Thyroid gland (tissue), 4 donors: ENCODE measurements around the gene SERPINB6. TPM values are rescaled to one million over a fixed set of nuclear protein-coding genes. Genes with fewer than 3 reads are reported as not detected.
"Not testable (repeated sequence)": the region's sequence is repeated elsewhere in the genome, so short reads cannot be mapped to it uniquely, and the experiment has no call there.

Experiments
- DNase-seq, 2 donors: peaks; one replicate each; pipeline ENCODE4 v3.0.0-alpha.2; 2019
- H3K27ac ChIP-seq, 3 donors: fragments of 200-600 bp; sonication (generic); 1 replicate in 2 of 3; 2 replicates in 1 of 3; pipeline ENCODE4 v1.5.1; 2016 to 2019; ENCODE audit warnings: mild to moderate bottlenecking in 1 of 3, moderate library complexity in 1 of 3
- H3K27me3 ChIP-seq: fragments of 200-600 bp; sonication (generic); one replicate; pipeline ENCODE4 v1.5.1; 2019
- H3K36me3 ChIP-seq, 2 donors: fragments of 200-600 bp; sonication (generic); one replicate each; pipeline ENCODE4 v1.5.1; 2016 to 2019
- H3K4me1 ChIP-seq, 2 donors: fragments of 200-600 bp; sonication (generic); one replicate each; pipeline ENCODE4 v1.5.1; 2017 to 2019
- H3K4me3 ChIP-seq, 3 donors: fragments of 200-600 bp; sonication (generic); replicated peaks in 1 of 3; 1 replicate in 2 of 3; 2 replicates in 1 of 3; pipeline ENCODE4 v1.5.1; 2016; ENCODE audit warnings: mild to moderate bottlenecking in 1 of 3
- H3K9me3 ChIP-seq: fragments of 200-600 bp; sonication (generic); one replicate; pipeline ENCODE4 v1.5.1; 2017
- POLR2A ChIP-seq, 2 donors: fragments of 450-650 bp; IDR thresholded peaks; one replicate each; pipeline ENCODE4 v1.6.1; 2017; ENCODE audit warnings: antibody characterized with exemption in 2 of 2, mild to moderate bottlenecking in 2 of 2, moderate library complexity in 1 of 2
- WGBS, 2 donors: methylation state at CpG; one replicate each; pipeline ENCODE4 v1.1.5; 2017; 5-methylcytosine and 5-hydroxymethylcytosine counted together
- intact Hi-C: fragments of 100-400 bp; cut with DNase I; formaldehyde crosslinking; loops from one replicate; pipeline ENCODE4 v1.15.1; 2023
- total RNA-seq, 4 donors: library from RNA; depleted of rRNA; stranded (reverse); fragments of >200 nt; gene quantifications; one replicate each; pipeline ENCODE4 v1.2.3, GENCODE V29; 2016
- TF ChIP-seq, protein P1 (sequence below), 6 experiments: fragments of 200-600 bp in 3 of 6; fragments of 450-650 bp in 3 of 6; sonication (generic) in 3 of 6; IDR thresholded peaks; one replicate each; pipeline ENCODE4 v1.5.1; 2016 to 2019; ENCODE audit warnings: antibody characterized with exemption in 6 of 6, mild to moderate bottlenecking in 2 of 6, inconsistent platforms in 1 of 6, moderate library complexity in 1 of 6

Gene SERPINB6
- total RNA-seq, 4 donors from 2014 or later, result 151 to 210 (median 171) TPM

- 90 to 97% methylated on average over 7 to 9 of the region's 9 CpGs for WGBS, 2 donors
- intact Hi-C loops, result no loop called here
- no peaks in the 10 kb centered on the region for H3K27me3 ChIP-seq
- no peak overlapping the region for H3K4me3 ChIP-seq
- H3K4me1 ChIP-seq, result no peaks in the 10 kb centered on the region
- no peak for DNase-seq
- peaks cover 10 to 16% of the 10 kb centered on the region in 2 donors for H3K36me3 ChIP-seq
- H3K9me3 ChIP-seq, result no peaks in the 10 kb centered on the region
- TF ChIP-seq POLR2A (IDR thresholded peaks at IDR 0.05), result no peak
- TF ChIP-seq, protein P1, sequence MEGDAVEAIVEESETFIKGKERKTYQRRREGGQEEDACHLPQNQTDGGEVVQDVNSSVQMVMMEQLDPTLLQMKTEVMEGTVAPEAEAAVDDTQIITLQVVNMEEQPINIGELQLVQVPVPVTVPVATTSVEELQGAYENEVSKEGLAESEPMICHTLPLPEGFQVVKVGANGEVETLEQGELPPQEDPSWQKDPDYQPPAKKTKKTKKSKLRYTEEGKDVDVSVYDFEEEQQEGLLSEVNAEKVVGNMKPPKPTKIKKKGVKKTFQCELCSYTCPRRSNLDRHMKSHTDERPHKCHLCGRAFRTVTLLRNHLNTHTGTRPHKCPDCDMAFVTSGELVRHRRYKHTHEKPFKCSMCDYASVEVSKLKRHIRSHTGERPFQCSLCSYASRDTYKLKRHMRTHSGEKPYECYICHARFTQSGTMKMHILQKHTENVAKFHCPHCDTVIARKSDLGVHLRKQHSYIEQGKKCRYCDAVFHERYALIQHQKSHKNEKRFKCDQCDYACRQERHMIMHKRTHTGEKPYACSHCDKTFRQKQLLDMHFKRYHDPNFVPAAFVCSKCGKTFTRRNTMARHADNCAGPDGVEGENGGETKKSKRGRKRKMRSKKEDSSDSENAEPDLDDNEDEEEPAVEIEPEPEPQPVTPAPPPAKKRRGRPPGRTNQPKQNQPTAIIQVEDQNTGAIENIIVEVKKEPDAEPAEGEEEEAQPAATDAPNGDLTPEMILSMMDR (IDR thresholded peaks at IDR 0.05), result no peak
- no peak overlapping the region for H3K27ac ChIP-seq
Measured at GRCh38 chr6:3005874-3006273, 34.5 kb upstream of the SERPINB6 start.

DNA sequence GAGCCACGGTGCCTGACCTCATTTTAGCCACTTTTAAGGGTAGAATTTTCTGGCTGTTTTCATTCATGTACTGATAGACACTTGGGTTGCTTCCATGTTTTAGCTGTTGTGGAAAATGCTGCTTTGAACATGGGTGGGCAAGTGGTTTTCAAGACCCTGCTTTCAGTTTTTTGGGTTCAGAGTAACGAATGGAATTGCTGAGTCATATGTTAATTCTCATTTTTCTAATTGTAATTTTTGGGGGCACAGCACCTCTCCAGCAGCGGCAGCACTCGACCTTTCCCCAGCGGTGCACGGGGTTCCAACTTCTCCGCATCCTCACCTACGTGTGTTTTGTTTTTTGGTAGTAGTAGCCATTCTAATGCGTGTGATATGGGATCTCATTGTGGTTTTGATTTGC is 33.7 kb upstream of the SERPINB6 start:
- Histone ChIP-seq H3K9me3 (no peaks in the 10 kb centered on the region), H3K4me3 (no peak overlapping the region), H3K27ac (no peak overlapping the region), H3K36me3 (peaks cover 2 to 9% of the 10 kb centered on the region in 2 donors), H3K4me1 (peaks cover 5 to 6% of the 10 kb centered on the region in 2 donors), H3K27me3 (no peaks in the 10 kb centered on the region)
- intact Hi-C loops, result no loop called here
- TF ChIP-seq, protein P1 (IDR thresholded peaks at IDR 0.05), result no peak
- no peak for TF ChIP-seq POLR2A (IDR thresholded peaks at IDR 0.05)
- WGBS, 2 donors, result 94 to 96% methylated on average over 9 of the region's 9 CpGs
- DNase-seq, result no peak

DNA sequence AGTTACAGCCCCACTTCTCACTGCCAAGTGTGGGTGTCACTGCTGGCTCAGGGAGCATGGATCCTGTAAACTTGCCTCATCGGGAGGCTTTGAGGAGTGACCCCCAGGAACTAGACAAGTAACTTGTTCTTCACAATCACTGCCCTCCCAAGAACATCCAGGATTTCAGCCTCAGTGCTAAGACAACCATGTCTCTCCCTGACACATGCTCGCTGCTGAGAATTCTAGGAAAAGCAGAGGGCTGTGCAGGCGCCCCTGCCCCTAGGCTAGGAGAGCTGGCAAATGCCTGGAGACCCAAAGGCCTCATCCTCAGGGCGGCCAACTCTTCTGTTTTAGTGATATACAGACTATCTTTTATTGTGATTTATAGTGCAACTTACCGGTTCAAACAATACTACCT is 31.9 kb upstream of the SERPINB6 start:
- H3K36me3 ChIP-seq, DNase-seq, H3K27ac ChIP-seq, intact Hi-C loops, H3K4me3 ChIP-seq, H3K27me3 ChIP-seq, H3K9me3 ChIP-seq: not testable (repeated sequence)
- WGBS, 2 donors, result 70 to 78% methylated on average over 1 to 3 of the region's 5 CpGs
- peaks cover 12 to 13% of the 10 kb centered on the region in 2 donors for H3K4me1 ChIP-seq

- H3K27ac ChIP-seq, result peak overlapping the region in 1 of 3 donors; percentile 3
- H3K4me1 ChIP-seq, result peaks cover 12 to 13% of the 10 kb centered on the region in 2 donors
- 59 to 67% methylated on average over 2 of the region's 2 CpGs for WGBS, 2 donors
- DNase-seq, result no peak
- intact Hi-C loops, result no loop called here
- no peak overlapping the region for H3K4me3 ChIP-seq
- peaks cover 0 to 4% of the 10 kb centered on the region in 2 donors for H3K36me3 ChIP-seq
- no peaks in the 10 kb centered on the region for H3K9me3 ChIP-seq
- no peaks in the 10 kb centered on the region for H3K27me3 ChIP-seq
- TF ChIP-seq, protein P1 (IDR thresholded peaks at IDR 0.05), result peak in 4 of 6 experiments; percentile 26 to 52 (median 39)
- TF ChIP-seq POLR2A (IDR thresholded peaks at IDR 0.05), result no peak
Measured at GRCh38 chr6:3001773-3002293, 30.5 kb upstream of the SERPINB6 start.

GRCh38 chr6:3001146-3001772 is 29.9 kb upstream of the SERPINB6 start:
- intact Hi-C loops, result no loop called here
- no peaks in the 10 kb centered on the region for H3K27me3 ChIP-seq
- DNase-seq, result no peak
- H3K27ac ChIP-seq, result peak overlapping the region in 1 of 3 donors; percentile 3
- peaks cover 12 to 13% of the 10 kb centered on the region in 2 donors for H3K4me1 ChIP-seq
- peaks cover 0 to under 1% of the 10 kb centered on the region in 2 donors for H3K36me3 ChIP-seq
- H3K4me3 ChIP-seq, result no peak overlapping the region
- TF ChIP-seq, protein P1 (IDR thresholded peaks at IDR 0.05), result no peak
- no peak for TF ChIP-seq POLR2A (IDR thresholded peaks at IDR 0.05)
- H3K9me3 ChIP-seq, result no peaks in the 10 kb centered on the region
- 90 to 93% methylated on average over 11 of the region's 11 CpGs for WGBS, 2 donors
